Inflammatory macrophage (primary cell): ENCODE results near the gene TNNI3.
"Not testable (repeated sequence)": the region's sequence is repeated elsewhere in the genome, so short reads cannot be mapped to it uniquely, and the experiment has no call there.

ENCODE experiments used
- DNase-seq, 2 donors: peaks; one replicate each; pipeline ENCODE4 v3.0.0-alpha.2; 2020 to 2022

The TNNI3 gene

DNA sequence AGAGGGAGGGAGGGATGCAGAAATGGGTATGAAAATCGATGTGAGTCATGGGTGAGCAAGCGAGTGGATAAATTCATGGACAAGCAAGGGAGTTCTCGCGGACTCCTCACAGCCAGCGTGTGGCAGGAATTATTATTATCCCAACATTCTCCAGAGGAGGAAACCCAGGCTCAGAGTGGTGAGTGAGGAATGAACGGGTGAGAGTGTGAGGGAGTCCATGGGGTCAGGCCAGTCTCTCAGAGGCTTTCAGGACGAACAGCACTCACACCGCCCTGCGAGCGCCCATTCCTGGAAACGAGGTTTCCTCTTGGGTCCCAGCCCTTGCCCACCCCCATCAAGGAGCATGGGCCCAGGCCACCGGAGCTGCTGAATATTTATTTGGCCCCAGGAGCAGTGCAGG is 15.2 kb upstream of the TNNI3 start:
- no peak for DNase-seq

DNA sequence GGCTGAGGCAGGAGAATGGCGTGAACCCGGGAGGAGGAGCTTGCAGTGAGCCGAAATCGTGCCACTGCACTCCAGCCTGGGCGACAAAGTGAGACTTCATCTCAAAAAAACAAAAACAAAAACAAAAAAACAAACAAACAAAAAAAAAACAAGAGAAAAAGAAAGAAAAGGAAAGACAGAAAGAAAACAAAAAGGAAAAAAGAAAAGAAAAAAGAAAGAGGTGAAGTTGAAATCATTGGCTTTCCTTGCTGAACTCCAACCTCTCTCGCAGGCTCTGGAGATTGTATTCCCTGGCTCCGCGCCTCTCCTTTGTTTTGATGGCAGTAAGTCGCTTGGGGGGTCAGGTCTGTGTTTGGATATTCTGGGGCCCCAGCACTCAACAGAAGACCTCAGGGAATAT is 14.8 kb upstream of the TNNI3 start:
- DNase-seq = not testable (repeated sequence)

- DNase-seq = no peak
Observed at GRCh38 chr19:55171440-55171839, 13.9 kb upstream of the TNNI3 start.

DNA sequence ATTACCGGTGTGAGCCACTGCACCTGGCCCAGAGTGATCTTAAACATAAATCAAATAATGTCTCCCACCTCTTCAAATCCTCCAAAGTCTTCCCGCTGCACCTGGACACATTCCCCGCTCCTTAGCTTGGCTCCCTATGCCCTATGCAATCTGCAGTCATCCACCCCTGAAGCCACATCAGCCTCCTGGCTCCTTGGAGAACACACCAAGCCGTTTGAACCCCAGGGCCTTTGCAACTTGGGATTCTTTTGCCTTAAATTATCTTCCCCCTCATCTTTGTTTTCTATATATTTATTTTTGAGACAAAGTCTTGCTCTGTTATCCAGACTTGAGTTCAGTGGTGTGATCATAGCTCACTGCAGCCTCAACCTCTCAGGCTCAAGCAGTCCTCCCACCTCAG is 11.6 kb upstream of the TNNI3 start:
- no peak for DNase-seq

- peak; percentile 91 to 93 for DNase-seq
Observed at GRCh38 chr19:55166530-55167268, 9.2 kb upstream of the TNNI3 start, which contains the start of gene DNAAF3. TSS of gene DNAAF3 (minus strand) at chr19:55166613. CDS start at chr19:55166413, 200 bp downstream.

GRCh38 chr19:55165952-55166529 is 8.5 kb upstream of the TNNI3 start:
- peak; percentile 47 to 68 for DNase-seq

DNA sequence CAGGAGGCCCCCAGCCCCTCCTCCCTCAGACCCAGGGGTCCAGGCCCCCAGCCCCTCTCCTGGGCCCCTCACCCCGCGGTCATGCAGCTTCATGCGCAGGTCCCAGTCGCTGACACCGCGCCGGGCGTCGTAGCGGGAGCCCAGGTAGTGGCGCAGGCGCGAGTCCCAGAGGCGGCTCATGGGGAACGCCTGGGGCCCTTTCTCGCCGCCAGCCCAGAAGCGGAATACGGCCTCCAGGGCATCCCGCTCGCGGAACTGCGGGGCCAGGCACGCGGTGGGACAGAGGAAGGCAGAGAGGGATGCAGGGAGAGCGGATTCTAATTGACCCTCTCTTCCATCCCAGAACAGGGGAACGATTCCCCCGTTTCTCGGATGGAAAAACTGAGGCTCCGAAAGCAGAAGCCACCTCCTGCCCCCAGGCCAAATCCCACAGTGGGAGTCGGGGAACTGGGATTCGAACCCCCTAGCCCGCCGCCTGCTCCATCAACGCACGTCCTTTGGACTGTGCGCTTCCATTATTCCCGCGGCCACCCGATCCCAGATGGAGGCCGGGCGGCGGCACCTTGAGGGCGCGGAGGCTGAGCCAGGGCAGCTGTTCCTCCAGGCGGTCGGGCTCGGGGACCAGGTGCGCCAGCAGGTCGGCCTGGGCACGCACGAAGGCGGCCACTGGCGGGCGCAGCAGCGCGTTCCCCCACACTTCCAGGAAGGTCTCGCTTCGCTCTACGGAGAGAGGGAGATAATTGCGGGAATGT is 4.2 kb upstream of the TNNI3 start:
- DNase-seq = no peak

- DNase-seq = no peak
Observed at GRCh38 chr19:55160986-55161365, 3.4 kb upstream of the TNNI3 start.

- peak; percentile 88 to 90 for DNase-seq
Observed at GRCh38 chr19:55160128-55160985, 2.8 kb upstream of the TNNI3 start.

DNA sequence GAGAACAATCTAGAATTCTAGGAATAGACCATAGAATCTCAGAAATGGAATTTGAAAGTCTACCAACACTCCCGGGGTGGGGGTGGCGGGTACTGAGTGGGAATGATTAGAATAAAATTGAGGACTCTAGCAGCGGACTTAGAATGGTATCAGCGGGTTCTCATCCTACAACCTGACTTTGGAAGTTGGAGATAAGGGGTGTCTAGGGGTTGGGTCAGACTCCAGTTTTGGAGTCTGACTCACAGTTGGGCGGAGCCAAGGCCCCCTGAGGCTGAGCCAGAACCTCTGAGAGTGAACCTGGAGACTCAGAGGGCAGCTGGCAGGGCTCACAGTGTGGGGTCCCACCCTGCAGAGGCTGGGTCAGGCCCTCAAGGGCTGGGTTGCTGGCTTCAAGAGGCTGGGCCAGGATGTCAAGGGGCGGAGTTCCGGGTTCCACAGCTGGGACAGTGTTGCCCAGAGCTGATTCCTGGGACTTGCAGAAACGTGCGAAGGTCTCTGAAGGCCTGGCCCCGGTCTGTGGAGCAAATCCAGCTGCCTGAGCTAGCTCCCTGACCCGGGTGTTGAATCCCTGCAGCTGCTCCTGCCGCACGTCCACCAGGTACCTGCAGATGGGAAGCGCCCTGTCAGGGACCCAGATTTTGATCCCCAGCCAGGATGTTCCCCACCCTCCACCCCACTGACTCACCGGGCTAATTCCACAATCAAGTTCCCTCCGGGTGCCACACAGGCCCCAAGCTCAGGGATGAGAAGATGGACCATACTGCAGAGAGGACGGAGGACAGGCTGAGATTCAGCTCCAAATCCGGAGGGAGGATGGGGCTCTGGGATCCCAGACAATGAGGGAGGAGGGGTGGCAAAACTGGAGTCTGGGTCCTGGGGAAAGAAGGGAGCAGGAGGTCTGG is 1.6 kb upstream of the TNNI3 start:
- DNase-seq = no peak

- no peak for DNase-seq
Observed at GRCh38 chr19:55158423-55158822, 891 bp upstream of the TNNI3 start.

- DNase-seq = peak; percentile 7 to 27
Observed at GRCh38 chr19:55156202-55157063, 1.1 kb downstream of the TNNI3 start.

- DNase-seq = not testable (repeated sequence)
Observed at GRCh38 chr19:55155784-55156183, 1.7 kb downstream of the TNNI3 start.

- no peak for DNase-seq
Observed at GRCh38 chr19:55153652-55154264, 3.8 kb downstream of the TNNI3 start.

- DNase-seq = no peak
Observed at GRCh38 chr19:55152017-55152416, 5.5 kb downstream of the TNNI3 start.

DNA sequence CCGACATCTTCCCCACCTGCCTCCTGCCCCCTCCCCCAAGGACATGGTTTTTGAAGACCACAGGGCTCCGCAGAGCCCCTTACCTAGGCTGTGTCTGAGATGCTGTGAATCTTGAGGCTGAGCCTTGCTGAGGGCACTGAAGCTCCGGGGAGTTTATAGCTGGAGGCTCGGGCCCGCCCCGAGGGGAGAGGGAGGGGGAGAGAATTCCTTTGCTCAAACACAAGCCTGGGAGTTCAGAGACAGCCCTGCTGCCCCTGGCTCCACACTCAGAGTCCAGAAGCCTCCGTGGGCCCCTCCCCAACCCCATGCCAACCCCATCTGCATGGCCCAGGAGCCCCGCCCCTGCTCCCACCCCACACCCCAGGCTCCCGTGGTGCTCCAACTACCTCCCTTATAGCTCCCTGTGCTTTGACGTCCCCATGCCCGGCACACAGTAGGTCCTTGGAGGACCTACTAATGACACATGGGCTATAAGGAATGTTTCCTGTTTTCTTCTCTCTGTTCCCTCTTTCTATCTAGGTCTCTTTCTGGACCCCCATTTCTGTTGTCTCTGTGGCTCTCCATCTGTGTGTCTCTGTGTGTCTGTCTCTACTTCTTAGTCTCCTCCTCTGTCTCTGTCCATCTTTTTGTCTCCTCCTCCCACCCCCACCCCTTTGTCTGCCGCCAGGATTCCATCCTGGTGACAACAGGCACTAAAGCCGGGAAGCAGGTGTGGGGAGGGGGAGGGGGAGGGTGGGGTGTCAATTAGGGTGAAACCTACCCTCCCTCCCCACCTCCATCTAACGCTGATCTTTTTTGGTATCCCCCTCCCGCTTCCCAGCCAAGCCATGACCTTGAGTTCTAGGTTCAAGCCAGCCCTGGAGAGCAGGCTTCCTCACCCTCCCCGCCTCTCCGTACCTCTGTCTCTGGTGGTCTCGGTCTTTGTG is 8.2 kb downstream of the TNNI3 start, which contains the start of gene TNNT1:
Gene TNNT1 (minus strand): TSS at position 129 of the 926 bp plus-strand sequence. CDS start 2,049 bp downstream, outside the sequence.
- no peak for DNase-seq

GRCh38 chr19:55147545-55148251 is 9.8 kb downstream of the TNNI3 start:
- no peak for DNase-seq

DNA sequence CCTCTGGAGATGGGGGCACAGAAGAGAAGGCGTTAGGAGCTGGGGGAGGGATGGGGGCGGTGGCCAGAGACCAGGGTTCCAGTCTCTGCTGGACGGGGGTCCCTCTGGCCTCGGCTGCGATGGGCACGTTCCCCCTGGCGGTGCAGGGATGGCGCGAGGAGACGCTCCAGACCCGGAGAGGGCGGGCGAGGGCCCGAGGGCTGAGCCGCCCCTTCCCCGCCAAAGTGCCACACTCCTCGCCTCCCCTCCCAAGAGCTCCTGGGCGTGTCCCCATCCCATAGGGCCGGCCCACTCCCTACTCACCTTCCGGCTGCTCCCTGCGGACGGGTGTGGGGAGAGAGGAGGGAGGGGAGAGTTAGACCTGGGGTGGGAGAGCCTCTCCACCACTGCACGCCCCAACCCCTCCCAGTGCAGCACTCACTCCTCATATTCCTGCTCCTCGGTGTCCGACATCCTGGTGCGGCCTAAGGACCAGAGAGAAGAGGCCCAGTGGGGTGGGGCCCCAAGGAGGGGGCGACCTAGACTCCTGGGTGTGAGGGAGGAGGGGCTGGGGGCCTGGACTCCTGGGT is 10.7 kb downstream of the TNNI3 start:
- no peak for DNase-seq
